Fibroblast of pulmonary artery (primary cell): ENCODE results near the gene SLC27A2.

Experiments
- DNase-seq: peaks from one replicate; pipeline ENCODE4 v3.0.0-alpha.2; 2010; ENCODE audit warnings: low read depth
- H3K4me3 ChIP-seq: replicated peaks from 2 replicates; pipeline ENCODE4 v1.5.1; 2011; ENCODE audit warnings: low read depth, mild to moderate bottlenecking, control low read depth, low read length, moderate library complexity
- TF ChIP-seq, protein P1 (sequence below): IDR thresholded peaks from 2 replicates; pipeline ENCODE4 v1.5.1; 2011; ENCODE audit warnings: mild to moderate bottlenecking, control low read depth, low read length, inconsistent platforms; ENCODE audit errors: missing control alignments

The SLC27A2 gene

DNA sequence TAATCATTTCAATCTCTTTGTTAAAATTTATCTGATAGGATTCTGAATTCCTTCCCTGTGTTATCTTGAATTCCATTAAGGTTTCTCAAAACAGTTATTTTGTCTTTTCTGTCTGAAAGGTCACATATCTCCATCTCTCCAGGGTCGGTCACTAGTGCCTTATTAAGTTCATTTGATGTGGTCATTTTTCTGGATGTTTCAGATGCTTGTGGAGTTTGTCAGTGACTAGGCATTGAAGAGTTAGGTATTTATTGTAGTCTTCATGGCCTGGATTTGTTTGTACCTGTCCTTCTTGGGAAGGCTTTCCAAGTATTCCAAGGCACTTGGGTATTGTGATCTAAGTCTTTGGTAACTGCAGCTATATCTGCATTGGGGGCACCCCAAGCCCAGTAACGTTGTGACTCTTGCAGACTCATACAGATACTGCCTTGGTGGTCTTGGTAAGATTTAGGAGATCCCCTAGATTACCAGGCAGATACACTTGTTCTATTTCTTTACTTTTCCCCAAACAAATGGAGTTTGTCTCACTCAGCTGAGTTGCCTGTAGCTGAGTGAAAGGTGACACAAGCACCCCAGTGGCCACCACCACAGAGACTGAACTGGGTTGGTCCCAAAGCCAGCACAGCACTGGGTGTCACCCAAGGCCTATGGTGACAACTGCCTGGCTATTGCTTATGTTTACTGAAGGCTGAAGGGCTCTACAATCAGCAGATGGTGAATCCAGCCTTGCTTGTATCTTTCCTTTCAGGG lies 18.9 kb upstream of the SLC27A2 start:
- TF ChIP-seq, protein P1, sequence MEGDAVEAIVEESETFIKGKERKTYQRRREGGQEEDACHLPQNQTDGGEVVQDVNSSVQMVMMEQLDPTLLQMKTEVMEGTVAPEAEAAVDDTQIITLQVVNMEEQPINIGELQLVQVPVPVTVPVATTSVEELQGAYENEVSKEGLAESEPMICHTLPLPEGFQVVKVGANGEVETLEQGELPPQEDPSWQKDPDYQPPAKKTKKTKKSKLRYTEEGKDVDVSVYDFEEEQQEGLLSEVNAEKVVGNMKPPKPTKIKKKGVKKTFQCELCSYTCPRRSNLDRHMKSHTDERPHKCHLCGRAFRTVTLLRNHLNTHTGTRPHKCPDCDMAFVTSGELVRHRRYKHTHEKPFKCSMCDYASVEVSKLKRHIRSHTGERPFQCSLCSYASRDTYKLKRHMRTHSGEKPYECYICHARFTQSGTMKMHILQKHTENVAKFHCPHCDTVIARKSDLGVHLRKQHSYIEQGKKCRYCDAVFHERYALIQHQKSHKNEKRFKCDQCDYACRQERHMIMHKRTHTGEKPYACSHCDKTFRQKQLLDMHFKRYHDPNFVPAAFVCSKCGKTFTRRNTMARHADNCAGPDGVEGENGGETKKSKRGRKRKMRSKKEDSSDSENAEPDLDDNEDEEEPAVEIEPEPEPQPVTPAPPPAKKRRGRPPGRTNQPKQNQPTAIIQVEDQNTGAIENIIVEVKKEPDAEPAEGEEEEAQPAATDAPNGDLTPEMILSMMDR: no peak
- DNase-seq: no peak

DNA sequence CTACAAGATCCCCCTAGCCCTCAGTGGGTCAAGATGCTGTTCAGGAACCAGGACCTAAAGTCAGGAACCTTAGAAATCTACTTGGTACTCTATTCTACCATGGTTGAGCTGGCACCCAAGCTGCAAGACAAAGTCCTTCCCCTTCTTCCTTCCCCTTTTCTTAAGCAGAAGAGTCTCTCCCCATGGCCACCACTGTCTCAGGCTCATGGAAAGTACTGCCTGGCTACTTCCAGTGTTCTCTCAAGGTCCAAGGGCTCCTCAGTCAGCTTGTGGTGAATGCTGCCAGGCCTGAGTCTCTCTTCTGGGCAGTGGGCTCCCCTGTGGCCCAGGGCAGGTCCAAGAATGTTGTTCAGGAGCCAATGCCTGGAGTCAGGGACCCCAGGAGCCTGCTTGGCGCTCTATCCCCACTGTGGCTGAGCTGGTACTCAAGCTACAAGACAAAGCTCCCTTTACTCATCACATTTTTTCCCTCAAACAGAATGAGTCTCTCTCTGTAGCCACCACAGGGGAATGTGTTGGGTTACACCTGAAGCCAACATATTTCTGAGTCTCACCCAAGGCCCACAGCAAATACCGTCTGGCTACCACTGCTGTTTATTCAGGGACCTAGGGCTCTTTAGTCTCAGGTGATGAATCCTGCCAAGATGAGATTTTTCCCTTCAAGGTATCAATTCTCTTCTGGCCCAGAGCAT lies 18.1 kb upstream of the SLC27A2 start:
- DNase-seq: no peak

More for the DNA sequence above, 18.9 kb upstream of the SLC27A2 start:
- no peak overlapping the region for H3K4me3 ChIP-seq

DNA sequence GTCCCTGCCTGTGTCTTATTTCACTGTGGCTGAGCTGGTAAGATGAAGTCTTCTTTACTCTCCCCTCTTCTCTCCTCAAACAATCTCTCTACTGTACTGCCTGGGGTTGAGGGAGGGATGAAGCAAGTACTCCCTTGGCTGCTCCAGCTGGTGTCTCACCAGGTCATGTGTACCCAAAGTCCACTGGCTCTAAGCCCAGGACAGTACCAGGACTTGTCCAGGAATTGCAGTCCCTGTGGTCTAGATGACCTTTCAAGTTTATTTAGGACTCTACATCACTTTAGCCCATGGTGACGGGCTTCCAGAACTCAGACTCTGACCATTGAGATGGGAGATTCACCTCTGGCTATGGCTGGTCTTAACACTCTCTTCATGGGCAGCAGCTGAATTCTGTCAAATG lies 17.5 kb upstream of the SLC27A2 start:
- DNase-seq: no peak
- TF ChIP-seq, protein P1: no peak
- no peak overlapping the region for H3K4me3 ChIP-seq

More for the DNA sequence above, 18.1 kb upstream of the SLC27A2 start:
- TF ChIP-seq, protein P1: no peak
- H3K4me3 ChIP-seq: no peak overlapping the region

DNA sequence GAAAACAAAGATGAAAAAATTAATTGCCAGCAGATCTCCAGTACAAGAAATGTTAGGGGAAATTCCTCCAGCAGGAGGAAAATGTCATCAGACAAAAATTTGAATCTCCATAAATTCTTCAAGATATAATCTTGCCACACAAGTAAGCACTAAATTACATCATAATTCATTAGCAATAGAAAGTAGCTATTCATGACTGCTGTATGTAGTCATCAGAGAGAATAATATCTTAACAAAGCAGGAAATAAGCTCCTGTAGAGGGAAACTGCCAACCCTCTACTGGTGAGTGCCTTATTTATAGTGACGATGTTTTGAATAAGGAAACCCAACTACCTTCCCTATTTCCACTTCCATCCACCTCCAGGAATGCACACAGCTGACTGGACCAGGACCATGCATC lies 15.8 kb upstream of the SLC27A2 start:
- peak; percentile 80 for DNase-seq
- TF ChIP-seq, protein P1: no peak
- H3K4me3 ChIP-seq: no peak overlapping the region

DNA sequence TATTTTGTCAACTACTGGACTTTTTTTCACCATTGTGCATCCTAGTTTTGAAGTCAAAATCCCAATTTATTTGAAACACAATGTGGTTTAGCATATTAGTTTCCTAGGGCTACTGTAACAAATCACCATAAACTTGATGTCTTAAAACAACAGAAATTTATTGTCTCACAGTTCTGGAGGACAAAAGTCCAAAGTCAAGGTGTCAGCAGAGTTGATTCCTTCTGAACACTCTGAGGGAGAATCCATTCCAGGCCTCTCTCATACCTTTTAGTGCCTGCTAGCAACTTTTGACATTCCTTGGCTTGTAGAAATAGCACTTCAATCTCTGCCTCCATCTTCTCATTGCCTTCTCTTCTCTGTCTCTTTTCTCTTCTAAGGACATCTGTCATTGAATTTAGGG lies 14.9 kb upstream of the SLC27A2 start:
- no peak for DNase-seq
- no peak overlapping the region for H3K4me3 ChIP-seq
- TF ChIP-seq, protein P1: no peak

DNA sequence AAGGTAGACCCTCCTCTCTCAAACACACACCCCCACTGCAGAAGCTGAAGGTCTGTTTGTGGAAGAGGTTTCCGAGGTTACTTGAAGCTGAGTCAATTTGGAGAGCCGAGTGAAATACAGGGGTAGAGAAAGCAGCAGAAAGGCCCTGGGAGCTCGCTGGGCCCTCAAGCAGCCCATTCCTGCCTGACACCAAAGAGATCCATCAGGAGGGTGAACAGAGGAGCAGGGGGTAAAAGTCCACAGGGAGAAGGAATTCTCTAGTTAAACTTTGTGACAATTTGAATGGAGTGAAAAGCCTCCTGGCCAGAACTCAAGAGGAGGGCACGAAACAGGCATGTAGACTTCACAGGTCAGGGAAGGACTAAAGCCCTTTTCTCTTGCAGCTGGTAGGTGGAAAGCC lies 13.6 kb upstream of the SLC27A2 start:
- TF ChIP-seq, protein P1: no peak
- DNase-seq: no peak

More for the DNA sequence above, 13.6 kb upstream of the SLC27A2 start:
- no peak overlapping the region for H3K4me3 ChIP-seq
